Measurements from ENCODE around the gene NDUFV1.
"Not testable (repeated sequence)": the region's sequence is repeated elsewhere in the genome, so short reads cannot be mapped to it uniquely, and the experiment has no call there.

The NDUFV1 gene

DNA sequence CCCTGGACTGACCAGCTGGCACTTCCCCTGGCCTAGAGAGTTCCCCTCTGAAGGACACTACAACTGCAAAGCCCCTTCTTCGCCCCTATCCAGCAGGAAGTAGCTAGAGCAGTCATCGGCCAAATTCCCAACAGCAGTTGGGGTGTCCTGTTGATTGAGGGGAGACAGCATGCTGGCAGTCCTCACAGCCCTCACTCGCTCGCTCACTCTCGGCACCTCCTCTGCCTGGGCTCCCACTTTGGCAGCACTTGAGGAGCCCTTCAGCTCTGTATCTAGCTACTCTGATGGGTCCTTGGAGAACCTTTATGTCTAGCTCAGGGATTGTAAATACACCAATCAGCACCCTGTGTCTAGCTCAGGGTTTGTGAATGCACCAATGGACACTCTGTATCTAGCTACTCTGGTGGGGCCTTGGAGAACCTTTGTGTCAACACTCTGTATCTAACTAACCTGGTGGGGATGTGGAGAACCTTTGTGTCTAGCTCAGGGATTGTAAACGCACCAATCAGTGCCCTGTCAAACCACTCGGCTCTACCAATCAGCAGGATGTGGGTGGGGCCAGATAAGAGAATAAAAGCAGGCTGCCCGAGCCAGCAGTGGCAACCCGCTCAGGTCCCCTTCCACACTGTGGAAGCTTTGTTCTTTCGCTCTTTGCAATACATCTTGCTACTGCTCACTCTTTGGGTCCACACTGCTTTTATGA is 19.5 kb downstream of the NDUFV1 start:
- Mint-ChIP-seq H3K4me1 (peaks cover 22% of the 10 kb centered on the region), H3K36me3 (peaks cover 12% of the 10 kb centered on the region)
- ATAC-seq, H3K9me3 Mint-ChIP-seq, H3K27me3 Mint-ChIP-seq, H3K4me3 Mint-ChIP-seq, H3K27ac Mint-ChIP-seq: not testable (repeated sequence)

DNA sequence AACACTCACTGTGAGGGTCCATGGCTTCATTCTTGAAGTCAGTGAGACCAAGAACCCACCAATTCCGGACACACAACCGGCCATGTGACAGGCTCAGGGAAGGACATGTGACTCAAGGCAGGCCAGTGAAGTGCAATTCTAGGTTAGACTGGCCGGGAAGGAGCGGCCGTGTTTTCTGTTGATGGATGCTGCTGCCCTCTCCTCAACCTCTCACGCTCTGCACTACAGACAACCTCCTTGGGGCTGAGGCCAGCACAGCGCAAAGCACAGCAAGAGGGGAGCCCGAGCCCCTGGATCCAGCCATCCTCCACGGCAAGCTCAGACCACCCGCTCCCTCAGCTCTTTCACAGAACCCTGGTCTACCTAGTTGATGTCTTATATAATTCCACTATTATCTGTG is 20.2 kb downstream of the NDUFV1 start:
- H3K27ac Mint-ChIP-seq, result peak overlapping the region; percentile 63

DNA sequence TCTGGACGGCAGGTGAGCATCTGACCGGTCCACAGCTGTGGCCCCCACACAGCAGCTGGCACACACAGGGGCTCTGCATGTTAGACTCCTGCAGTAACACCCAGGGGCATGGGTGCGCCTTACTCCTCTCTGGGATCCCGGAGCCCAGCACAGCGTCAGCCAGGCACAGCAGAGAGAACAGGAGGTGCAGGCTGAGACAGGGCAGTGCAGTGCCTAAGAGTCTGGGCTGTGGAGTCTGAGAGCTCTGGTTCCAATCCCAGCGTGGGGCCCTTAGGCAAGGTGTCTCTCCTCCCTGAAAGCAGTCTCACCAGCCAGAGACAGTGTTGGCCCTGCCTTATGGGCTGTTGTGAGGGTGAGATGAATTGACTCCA is 20.7 kb downstream of the NDUFV1 start:
- peaks cover 12% of the 10 kb centered on the region for H3K36me3 Mint-ChIP-seq
- H3K4me3 Mint-ChIP-seq, result no peak overlapping the region
- ATAC-seq, result no peak
- H3K4me1 Mint-ChIP-seq, result peaks cover 22% of the 10 kb centered on the region
- H3K27ac Mint-ChIP-seq, result peak overlapping the region; percentile 63
- no peaks in the 10 kb centered on the region for H3K9me3 Mint-ChIP-seq
- H3K27me3 Mint-ChIP-seq, result no peaks in the 10 kb centered on the region

More for the DNA sequence above, 20.2 kb downstream of the NDUFV1 start:
- Mint-ChIP-seq H3K36me3 (peaks cover 12% of the 10 kb centered on the region), H3K27me3 (no peaks in the 10 kb centered on the region), H3K4me1 (peaks cover 22% of the 10 kb centered on the region), H3K9me3 (no peaks in the 10 kb centered on the region), H3K4me3 (no peak overlapping the region)
- ATAC-seq, result no peak

DNA sequence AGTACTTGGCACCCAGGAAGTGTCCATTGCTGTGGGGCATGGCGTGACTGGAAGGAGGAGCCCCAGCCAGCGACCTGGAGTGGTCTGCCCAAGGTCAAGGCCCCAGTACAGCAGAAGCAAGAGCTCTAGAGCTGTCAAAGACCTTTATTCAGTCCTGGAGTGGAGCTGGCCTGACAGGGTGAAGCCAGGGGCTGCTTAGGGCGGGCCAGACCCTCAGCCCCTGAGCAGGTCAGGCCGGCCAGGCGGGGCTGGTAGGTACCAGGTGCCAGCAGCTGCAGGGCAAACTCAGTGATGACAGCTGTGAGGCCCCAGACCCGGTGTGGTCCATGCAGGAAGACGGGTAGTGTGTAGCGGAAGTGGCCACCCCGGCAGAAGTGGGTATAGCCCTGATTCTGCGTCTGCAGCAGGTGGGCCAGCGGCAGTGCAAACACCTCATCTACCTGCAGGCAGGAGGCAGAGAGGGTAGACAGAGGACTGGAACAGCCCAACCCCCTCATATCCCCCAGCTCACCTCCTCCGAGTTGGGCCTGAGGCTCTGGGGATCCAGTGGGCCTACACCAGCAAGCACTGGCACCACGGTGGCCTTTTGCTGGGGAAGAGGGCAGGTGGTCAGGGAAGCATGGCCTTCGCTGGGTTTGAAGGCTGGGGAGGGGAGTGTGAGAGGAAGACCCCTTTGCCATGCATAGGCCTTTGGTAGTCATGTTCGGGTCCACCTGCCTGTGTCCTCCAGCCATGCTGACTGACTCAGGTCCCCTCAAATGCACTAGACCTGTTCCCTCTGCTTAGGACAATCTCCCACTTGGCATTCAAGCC is 21.3 kb downstream of the NDUFV1 start:
- Mint-ChIP-seq H3K4me1 (peaks cover 22% of the 10 kb centered on the region), H3K36me3 (peaks cover 12% of the 10 kb centered on the region), H3K9me3 (no peaks in the 10 kb centered on the region), H3K27ac (peak overlapping the region; percentile 63), H3K27me3 (no peaks in the 10 kb centered on the region), H3K4me3 (peak overlapping the region; percentile 30)
- no peak for ATAC-seq

DNA sequence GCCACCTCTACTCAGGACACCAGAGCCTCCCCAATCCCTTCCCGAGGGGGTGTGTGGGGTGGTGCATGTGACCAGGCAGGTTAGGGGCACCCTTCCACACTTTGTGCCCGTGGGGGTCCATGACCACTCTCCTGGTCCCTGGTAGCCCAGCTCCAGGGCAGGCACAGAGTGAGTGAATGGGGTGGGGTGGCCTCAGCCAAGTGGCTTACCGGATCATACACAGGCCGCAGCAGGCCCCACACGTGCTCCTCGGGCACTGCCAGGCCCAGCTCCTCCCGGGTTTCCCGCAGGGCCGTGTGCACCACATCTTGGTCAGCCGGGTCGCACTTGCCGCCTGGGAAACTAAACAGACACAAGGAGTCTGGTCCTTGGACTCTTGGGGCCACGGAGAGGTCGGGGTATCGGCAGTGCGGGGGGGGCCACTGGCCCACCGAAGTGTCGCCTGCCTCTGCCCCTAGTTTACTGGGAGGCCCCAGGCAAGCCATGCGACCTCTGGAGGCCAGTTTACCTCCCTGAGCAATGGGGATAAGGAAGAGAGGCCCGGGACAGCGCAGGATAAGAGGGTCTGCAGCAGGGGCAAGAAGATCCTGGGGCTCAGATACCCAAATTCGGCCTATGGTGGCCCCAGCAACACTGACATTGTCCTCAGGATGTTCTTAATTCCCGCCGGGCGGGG is 22.1 kb downstream of the NDUFV1 start:
- peaks cover 22% of the 10 kb centered on the region for H3K4me1 Mint-ChIP-seq
- H3K27me3 Mint-ChIP-seq, result no peaks in the 10 kb centered on the region
- no peak for ATAC-seq
- H3K36me3 Mint-ChIP-seq, result peaks cover 12% of the 10 kb centered on the region
- H3K27ac Mint-ChIP-seq, result peak overlapping the region; percentile 80
- H3K9me3 Mint-ChIP-seq, result no peaks in the 10 kb centered on the region
- peak overlapping the region; percentile 74 for H3K4me3 Mint-ChIP-seq

DNA sequence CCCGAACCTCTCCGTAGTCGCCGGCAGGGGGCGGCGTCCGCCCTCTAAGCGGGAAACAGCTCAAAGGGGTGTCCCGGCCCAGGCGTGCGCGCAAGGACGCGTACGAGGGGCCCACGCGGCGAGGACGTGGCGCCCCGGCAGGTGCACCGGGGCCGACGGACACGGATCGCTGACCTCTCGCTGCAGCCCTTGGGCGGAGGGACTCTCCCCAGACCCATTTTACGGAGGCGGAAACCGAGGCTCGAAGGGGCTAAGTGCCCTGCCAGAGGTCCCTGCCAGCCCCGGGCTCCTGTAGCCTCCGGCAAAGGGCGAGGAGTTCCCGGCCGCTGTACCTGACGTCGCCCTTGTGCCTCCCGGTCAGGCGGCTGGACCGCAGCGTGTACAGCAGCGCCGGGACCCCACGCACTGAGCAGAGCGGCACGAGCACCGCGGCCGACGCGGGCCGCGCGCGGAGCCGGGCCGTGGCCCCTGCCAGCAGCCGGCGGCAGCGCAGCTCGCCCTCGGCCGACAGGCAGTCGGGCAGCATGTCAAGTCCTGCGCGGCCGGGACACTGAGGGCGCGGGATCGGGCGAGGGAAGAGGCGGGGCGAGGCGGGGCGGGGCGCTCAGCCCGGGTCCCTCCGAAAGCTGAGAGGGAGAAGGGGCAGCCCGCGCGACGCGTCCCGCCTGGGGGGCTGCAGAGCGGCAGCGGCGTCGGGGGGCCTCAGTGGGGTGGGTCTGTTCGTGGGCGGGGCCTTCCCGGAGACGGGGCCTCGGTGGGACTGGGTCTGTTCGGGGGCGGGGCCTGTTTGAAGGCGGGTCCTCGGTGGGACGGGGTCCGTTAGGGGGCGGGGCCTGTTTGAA is 22.9 kb downstream of the NDUFV1 start, which contains the start of gene NUDT8:
TSS of gene NUDT8 (minus strand) at position 552 of the 842 bp plus-strand sequence. CDS start at position 526, 26 bp downstream.
- H3K36me3 Mint-ChIP-seq, result peaks cover 12% of the 10 kb centered on the region
- peak; percentile 81 for ATAC-seq
- H3K4me3 Mint-ChIP-seq, result peak within 1 kb of the TSS; percentile 86
- H3K27ac Mint-ChIP-seq, result peak within 1 kb of the TSS; percentile 80
- peaks cover 22% of the 10 kb centered on the region for H3K4me1 Mint-ChIP-seq
- no peaks in the 10 kb centered on the region for H3K9me3 Mint-ChIP-seq
- H3K27me3 Mint-ChIP-seq, result no peaks in the 10 kb centered on the region

DNA sequence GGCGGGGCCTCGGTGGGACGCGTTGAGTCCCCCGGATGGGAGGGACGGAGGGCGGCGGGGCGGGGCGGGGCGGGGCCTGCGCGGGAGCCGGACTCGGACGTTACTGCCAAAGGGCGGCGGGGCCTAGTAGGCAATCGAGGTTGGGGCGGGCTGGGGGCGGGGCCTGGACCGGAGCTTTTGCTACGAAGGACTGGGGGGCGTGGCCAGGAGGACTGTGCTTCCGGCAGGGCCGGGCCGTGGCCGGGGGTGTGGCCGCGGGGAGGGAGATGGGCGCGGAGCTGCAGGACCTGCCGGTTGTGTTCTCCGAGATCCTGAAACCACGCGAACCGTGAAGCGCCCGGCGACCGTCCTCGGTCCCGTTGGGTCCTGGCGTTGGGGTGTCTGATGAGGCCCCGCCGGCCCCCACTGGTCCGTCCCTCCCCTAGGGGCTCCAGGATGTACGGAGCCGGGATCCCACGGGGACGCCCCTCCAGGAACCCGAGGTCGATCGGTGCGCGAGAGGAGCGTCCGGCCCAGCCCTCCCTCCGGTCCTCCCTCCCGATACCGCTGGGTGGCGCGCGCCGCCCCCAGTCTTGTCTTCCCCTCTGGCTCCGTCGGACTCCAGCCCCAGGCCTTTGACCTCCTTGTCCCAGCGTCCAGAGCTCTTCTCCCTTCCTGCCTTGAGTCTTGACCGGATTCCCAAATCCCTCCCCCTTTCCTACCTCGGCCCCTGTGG is 23.6 kb downstream of the NDUFV1 start:
- Mint-ChIP-seq H3K27me3 (no peaks in the 10 kb centered on the region), H3K36me3 (peaks cover 12% of the 10 kb centered on the region), H3K4me3 (peak overlapping the region; percentile 86), H3K9me3 (no peaks in the 10 kb centered on the region), H3K27ac (peak overlapping the region; percentile 80), H3K4me1 (peaks cover 22% of the 10 kb centered on the region)
- ATAC-seq, result peak; percentile 87

DNA sequence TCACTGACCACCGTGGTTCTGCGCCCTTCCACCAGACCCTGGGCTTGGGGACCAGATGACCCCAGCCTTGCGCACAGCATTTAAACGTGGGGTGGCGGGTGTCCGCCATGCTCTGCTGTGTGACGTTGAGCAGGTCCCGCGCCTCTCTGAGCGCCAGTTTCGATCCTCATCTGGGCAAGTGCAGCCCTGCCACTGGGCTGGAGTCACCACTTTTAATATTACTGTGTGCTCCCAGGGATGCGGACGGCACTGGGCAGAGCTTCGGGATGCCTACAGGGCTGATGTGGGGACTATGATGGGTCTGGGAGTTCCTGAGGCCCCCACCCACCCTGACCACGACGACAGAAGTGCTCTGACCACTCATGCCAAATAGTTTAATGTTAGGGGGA is 24.2 kb downstream of the NDUFV1 start:
- H3K9me3 Mint-ChIP-seq, result no peaks in the 10 kb centered on the region
- H3K27ac Mint-ChIP-seq, result peak overlapping the region; percentile 80
- peaks cover 12% of the 10 kb centered on the region for H3K36me3 Mint-ChIP-seq
- peaks cover 22% of the 10 kb centered on the region for H3K4me1 Mint-ChIP-seq
- ATAC-seq, result no peak
- no peaks in the 10 kb centered on the region for H3K27me3 Mint-ChIP-seq
- peak overlapping the region; percentile 86 for H3K4me3 Mint-ChIP-seq

DNA sequence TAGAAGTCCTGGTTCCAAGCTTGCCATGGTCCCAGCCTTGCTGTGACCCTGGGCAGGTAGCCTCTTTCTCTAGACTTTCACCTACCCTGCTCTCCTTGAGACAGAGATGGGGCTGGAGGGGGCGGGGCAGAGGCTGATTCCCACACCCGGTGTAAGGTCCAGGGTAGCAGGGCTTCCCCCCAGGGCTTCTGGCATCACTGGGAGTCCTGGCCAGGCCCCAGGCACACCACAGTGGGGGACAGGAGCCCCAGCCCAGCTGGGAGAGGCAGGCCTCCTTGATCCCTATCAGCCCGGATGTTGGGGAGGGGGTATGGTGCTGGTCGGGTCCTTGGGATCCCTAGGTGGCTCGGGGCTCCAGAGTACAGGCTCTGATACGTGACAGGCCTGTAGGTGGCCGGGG is 24.7 kb downstream of the NDUFV1 start:
- Mint-ChIP-seq H3K4me3 (no peak overlapping the region), H3K27me3 (no peaks in the 10 kb centered on the region), H3K9me3 (no peaks in the 10 kb centered on the region), H3K36me3 (peaks cover 11% of the 10 kb centered on the region), H3K4me1 (peaks cover 22% of the 10 kb centered on the region), H3K27ac (no peak overlapping the region)
- ATAC-seq, result no peak

DNA sequence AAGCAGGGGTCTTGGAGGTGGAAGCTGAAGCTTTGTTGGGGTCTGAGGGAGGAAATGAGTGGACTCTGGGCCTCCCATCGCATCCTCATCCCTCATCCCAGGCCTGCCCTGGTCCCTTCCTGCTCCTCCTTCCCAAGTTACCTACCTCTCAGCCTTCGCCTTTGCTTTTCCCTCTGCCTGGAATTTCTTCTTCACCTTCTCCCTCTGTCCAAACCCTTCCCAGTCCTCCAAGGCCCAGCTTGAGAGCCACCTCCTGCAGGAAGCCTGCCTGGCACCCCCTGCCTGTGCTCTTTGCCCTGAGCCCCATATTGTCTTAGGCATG is 25.1 kb downstream of the NDUFV1 start:
- ATAC-seq, result no peak
- H3K4me1 Mint-ChIP-seq, result peaks cover 22% of the 10 kb centered on the region
- no peaks in the 10 kb centered on the region for H3K9me3 Mint-ChIP-seq
- peaks cover 7% of the 10 kb centered on the region for H3K36me3 Mint-ChIP-seq
- H3K4me3 Mint-ChIP-seq, result peak overlapping the region; percentile 5
- H3K27me3 Mint-ChIP-seq, result no peaks in the 10 kb centered on the region
- no peak overlapping the region for H3K27ac Mint-ChIP-seq

DNA sequence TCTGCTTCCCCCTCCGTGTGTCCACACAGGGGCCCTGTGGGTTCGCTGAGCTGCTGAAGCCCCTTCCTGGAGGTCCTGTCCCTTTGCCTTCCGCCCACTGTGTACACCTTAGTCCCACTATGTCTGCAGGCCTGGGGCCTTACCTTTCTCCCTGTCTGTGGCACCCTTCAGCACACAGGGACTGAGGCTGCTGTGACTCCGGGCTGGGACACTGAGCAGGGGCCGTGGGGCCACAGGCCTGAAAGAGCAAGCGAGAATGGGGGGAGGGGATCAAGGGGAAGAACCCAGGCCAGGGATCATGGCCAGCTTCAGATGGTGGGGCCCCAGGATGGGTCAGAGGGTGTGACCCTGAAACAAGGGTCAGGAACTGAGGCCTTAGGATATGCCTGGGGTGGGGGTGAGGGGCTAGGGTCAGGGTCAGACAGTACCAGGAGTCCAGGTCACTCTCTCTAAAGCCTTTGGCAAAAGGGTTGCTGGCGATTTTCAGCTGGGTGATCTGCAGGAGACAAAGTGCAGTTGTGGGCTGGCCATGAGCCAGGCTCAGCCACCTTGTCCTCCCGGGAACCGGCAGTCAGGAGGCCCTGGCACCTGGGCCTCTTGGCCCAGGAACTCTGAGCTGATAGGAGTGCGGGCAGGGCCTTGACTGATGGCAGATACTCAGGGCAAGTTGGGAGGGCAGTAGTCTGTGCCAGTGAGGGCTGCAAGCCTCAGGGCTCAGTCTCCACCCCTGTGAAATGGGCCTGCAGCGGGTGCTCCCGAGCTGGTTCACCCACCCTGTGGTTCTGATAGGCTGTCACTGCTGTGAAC is 25.6 kb downstream of the NDUFV1 start:
- H3K27ac Mint-ChIP-seq, result no peak overlapping the region
- H3K4me3 Mint-ChIP-seq, result peak overlapping the region; percentile 5
- peaks cover 2% of the 10 kb centered on the region for H3K36me3 Mint-ChIP-seq
- peaks cover 22% of the 10 kb centered on the region for H3K4me1 Mint-ChIP-seq
- no peaks in the 10 kb centered on the region for H3K9me3 Mint-ChIP-seq
- no peak for ATAC-seq
- no peaks in the 10 kb centered on the region for H3K27me3 Mint-ChIP-seq

DNA sequence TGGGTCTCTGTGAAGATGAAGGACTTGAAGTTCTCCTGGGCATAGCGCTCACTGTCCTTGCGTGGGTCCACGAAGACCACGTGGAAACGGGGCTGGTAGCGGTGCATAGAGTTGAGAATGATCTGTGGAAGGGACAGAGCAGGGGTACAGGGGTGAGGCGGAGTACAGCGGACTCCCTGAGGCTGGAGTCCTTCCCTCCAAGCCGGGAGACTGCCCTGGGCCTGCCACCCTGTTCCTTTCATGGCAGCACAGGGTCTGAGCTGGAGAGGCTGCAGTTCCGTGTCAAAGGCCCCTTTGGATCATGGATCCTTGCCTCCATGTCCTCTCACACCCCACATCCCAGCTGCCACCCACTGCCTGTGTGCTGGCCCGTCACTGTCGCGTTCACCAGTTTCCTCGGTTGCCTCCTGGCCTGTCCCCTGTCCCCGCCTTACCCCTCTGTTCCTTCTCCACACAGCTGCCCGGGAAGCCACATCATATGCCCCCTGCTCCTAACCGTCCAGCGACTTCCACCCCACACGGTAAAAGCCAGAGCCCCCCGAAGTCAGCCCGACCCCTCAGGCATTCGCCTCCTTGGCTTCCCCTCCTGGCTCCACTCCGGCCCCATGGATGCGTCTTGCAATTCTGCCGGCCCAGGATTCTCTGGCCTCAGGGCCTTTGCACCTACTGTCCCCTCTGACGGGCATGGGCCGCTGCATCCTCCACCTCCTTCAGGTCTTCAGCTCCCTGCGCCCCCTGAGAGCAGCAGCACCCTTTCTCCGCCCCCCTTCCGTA is 26.4 kb downstream of the NDUFV1 start:
- H3K36me3 Mint-ChIP-seq, result no peaks in the 10 kb centered on the region
- no peaks in the 10 kb centered on the region for H3K9me3 Mint-ChIP-seq
- ATAC-seq, result no peak
- H3K4me1 Mint-ChIP-seq, result peaks cover 16% of the 10 kb centered on the region
- H3K4me3 Mint-ChIP-seq, result no peak overlapping the region
- no peak overlapping the region for H3K27ac Mint-ChIP-seq
- no peaks in the 10 kb centered on the region for H3K27me3 Mint-ChIP-seq

DNA sequence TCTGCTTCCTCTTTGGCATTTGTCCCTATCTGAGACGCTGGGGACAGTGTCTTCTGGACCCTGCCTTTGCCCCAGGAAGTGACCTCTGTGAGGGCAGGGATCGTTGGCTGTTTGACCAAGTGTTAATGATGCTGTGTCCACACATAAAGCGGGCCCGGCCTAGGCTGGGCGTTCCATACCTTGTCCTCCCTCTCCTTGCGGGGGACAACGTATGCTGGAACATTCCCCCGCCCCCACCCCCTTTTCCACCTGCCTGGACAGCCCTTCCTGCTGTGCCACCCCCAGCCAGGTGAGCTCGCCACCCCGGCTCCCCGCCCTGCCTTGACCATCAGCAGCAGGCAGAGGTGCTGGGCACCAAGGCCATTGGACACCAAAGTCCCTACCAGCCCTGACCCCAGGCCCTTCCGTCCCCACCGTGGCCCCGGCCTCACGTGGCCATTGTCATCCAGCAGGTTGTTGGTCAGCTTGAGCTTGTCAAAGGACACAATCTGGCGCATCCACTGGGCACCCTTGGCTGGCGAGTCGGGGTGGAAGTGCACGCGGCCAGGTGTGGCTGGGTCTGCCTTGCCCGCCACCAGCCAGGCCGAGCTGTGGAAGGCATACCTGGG is 27.1 kb downstream of the NDUFV1 start:
- Mint-ChIP-seq H3K4me3 (no peak overlapping the region), H3K9me3 (no peaks in the 10 kb centered on the region), H3K4me1 (peaks cover 13% of the 10 kb centered on the region), H3K27me3 (no peaks in the 10 kb centered on the region), H3K36me3 (no peaks in the 10 kb centered on the region), H3K27ac (no peak overlapping the region)
- ATAC-seq, result no peak

Measured in stimulated activated memory B cell treated with anti-CD40 and anti-IgM and Interleukin-4, amounts not matched to agents 10 μg/mL and 1 μg/mL and 100 μg/mL, for 72 hours (primary cell).